ENCODE results near the gene YBEY. TPM values are rescaled to one million over a fixed set of nuclear protein-coding genes. Genes with fewer than 3 reads are reported as not detected.

YBEY gene
- total and polyA plus RNA-seq, 11 donors = 11.4 to 28.1 (median 16.0) TPM

DNA sequence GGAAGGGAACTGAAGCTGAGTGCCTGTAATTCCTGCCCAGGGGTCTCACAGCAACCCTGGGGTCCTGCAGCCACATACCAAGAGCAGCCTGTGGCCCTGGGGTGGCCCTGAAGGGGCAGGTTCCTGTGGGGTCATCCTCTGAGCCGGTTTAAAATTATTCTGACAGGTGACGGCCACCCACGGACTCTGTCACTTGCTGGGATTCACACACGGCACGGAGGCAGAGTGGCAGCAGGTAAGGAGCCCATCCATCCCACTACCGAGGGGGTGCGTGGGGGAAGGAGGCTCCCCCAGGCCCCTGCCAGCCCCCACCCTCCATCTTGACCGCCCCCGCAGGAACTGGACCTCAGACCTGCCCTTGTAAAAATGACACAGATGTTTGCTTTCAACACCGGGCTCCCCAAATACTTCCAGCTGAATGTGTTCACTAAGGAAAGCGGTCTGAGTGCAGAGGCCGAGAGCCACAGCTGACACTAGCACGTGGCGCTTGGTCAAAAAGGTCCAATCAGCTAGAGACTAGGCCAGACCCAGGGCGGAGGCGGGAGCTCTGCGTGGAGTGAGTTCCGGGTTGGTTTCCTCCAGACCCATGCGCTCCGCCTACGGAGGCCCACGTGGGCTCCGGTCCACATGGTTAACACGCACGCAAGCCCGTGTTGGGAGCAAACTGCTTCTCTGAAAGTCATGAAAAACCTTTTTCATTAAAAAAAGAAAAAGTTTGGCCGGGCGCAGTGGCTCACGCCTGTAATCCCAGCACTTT lies 10.0 kb downstream of the YBEY start:
- peaks cover 0 to 36% (median 26%) of the 10 kb centered on the region in 12 donors for H3K4me1 ChIP-seq
- peak; percentile 90 to 95 (median 93) for DNase-seq
- intact Hi-C loops (cut with DNase I) = no loop called here
- ATAC-seq = peak; percentile 89 to 91 (median 89)
- peak overlapping the region in 11 of 12 donors; percentile 6 to 89 (median 80) for H3K27ac ChIP-seq
- TF ChIP-seq, protein P1, sequence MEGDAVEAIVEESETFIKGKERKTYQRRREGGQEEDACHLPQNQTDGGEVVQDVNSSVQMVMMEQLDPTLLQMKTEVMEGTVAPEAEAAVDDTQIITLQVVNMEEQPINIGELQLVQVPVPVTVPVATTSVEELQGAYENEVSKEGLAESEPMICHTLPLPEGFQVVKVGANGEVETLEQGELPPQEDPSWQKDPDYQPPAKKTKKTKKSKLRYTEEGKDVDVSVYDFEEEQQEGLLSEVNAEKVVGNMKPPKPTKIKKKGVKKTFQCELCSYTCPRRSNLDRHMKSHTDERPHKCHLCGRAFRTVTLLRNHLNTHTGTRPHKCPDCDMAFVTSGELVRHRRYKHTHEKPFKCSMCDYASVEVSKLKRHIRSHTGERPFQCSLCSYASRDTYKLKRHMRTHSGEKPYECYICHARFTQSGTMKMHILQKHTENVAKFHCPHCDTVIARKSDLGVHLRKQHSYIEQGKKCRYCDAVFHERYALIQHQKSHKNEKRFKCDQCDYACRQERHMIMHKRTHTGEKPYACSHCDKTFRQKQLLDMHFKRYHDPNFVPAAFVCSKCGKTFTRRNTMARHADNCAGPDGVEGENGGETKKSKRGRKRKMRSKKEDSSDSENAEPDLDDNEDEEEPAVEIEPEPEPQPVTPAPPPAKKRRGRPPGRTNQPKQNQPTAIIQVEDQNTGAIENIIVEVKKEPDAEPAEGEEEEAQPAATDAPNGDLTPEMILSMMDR (IDR thresholded peaks at IDR 0.05) = no peak
- peak in 1 of 2 donors; percentile 29 for TF ChIP-seq POLR2A (IDR thresholded peaks at IDR 0.05)
- H3K36me3 ChIP-seq = peaks cover 0 to 12% (median 10%) of the 10 kb centered on the region in 9 donors
- H3K27me3 ChIP-seq = peaks cover 0 to 5% (median 0%) of the 10 kb centered on the region in 9 donors
- 33 to 65% (median 52%) methylated on average over 23 to 29 of the region's 29 CpGs for WGBS, 4 donors
- no peaks in the 10 kb centered on the region for H3K9me3 ChIP-seq
- H3K4me3 ChIP-seq = peak overlapping the region in 9 of 12 donors; percentile 10 to 63 (median 56)

DNA sequence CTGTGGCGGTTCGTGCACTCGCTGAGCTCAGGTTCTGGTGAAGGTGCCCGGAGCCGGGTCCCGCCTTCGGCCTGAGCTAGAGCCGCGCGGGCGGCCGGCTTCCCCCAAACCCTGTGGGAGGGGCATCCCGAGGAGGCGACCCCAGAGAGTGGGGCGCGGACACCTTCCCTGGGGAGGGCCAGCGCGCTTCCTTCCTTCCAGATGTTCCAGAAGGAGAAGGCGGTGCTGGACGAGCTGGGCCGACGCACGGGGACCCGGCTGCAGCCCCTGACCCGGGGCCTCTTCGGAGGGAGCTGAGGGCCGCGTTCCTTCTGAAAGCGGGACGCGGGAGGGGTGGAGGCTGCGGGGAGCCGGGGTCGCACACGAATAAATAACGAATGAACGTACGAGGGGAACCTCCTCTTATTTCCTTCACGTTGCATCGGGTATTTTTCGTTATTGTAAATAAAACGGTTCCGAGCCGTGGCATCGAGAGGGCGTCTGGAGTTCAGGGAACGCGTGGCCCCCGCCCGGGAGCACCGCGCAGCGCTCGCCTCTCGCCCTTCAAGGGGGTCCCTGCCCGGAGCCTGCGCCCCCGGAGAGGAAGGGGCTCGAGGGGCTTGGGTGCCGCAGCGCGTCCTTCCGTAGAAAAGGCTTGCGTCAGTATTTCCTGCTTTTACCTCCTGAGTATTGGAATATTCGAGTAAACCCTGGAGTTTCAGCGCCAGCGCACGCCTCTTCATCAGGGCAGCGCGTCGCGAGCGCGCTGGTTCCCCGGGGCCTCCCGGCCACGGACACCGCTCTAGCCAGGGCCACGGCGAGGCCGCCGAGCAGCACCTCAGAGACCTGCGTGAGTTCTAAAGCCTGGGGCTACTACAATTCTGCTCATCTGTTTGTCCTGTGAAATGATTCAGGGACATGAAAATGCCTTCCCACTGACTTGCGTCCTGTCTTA lies 11.5 kb downstream of the YBEY start:
- Histone ChIP-seq H3K4me3 (peak overlapping the region; percentile 10 to 63 (median 55)), H3K9me3 (no peaks in the 10 kb centered on the region), H3K27ac (peak overlapping the region; percentile 35 to 89 (median 79)), H3K4me1 (peaks cover 0 to 36% (median 26%) of the 10 kb centered on the region in 12 donors), H3K36me3 (peaks cover 0 to 10% (median 0%) of the 10 kb centered on the region in 9 donors), H3K27me3 (peaks cover 0 to 5% (median 0%) of the 10 kb centered on the region in 9 donors)
- no peak for TF ChIP-seq POLR2A (IDR thresholded peaks at IDR 0.05)
- TF ChIP-seq, protein P1 (IDR thresholded peaks at IDR 0.05) = no peak
- WGBS, 4 donors = 4 to 8% (median 6%) methylated on average over 48 to 84 of the region's 84 CpGs
- DNase-seq = peak; percentile 52 to 76 (median 60)
- peak; percentile 11 to 62 (median 32) for ATAC-seq
- intact Hi-C loops (cut with DNase I) = no loop called here

DNA sequence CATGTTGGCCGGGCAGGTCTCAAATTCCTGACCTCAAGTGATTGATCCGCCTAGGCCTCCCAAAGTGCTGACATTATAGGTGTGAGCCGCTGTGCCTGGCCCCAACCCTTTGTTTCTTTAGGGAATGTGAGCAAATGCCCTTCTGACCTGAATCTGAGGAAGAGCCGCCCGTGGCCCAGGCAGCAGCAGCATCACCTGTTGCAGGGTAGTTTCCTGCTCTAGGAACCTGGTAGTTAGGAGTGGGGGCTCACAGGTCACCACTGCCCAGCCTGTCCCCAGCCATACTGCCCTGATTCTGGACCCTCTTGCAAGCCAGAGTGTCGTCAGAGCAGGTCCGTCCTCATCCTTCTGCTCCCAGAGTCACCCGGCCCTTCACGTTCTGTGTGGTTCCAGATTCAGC lies 13.0 kb downstream of the YBEY start:
- intact Hi-C loops (cut with DNase I) = no loop called here
- peaks cover 0 to 10% (median 0%) of the 10 kb centered on the region in 9 donors for H3K36me3 ChIP-seq
- TF ChIP-seq, protein P1 (IDR thresholded peaks at IDR 0.05) = no peak
- no peak for TF ChIP-seq POLR2A (IDR thresholded peaks at IDR 0.05)
- peaks cover 0 to 36% (median 26%) of the 10 kb centered on the region in 12 donors for H3K4me1 ChIP-seq
- H3K4me3 ChIP-seq = no peak overlapping the region
- H3K27me3 ChIP-seq = peaks cover 0 to 5% (median 0%) of the 10 kb centered on the region in 9 donors
- no peak overlapping the region for H3K27ac ChIP-seq
- WGBS, 4 donors = 86 to 93% (median 89%) methylated on average over 7 to 9 of the region's 9 CpGs
- ATAC-seq = no peak
- DNase-seq = no peak
- no peaks in the 10 kb centered on the region for H3K9me3 ChIP-seq

Measured in heart left ventricle (tissue), 16 donors.